PFSK-1 (cell line): ENCODE measurements around the gene KCNJ6.

Source experiments
- FOXP2 ChIP-seq: optimal IDR thresholded peaks from 2 replicates; pipeline ENCODE3; 2011; ENCODE audit warnings: borderline replicate concordance, control low read depth, inconsistent platforms; ENCODE audit not compliant: insufficient read depth; ENCODE audit errors: extremely low read length, extremely low read depth
- POLR2AphosphoS5 ChIP-seq: IDR thresholded peaks from 2 replicates; pipeline ENCODE4 v1.6.1; 2012; ENCODE audit warnings: low read depth, mild to moderate bottlenecking, control low read depth, low read length, moderate library complexity
- REST ChIP-seq, 2 experiments: IDR thresholded peaks; 2 replicates each; pipeline versions ENCODE4 v1.6.1 to v1.8.0; 2011 to 2012; ENCODE audit warnings: low read depth in 2 of 2, low read length in 2 of 2, control low read depth in 1 of 2, inconsistent platforms in 1 of 2, mild to moderate bottlenecking in 1 of 2, moderate library complexity in 1 of 2; ENCODE audit not compliant: insufficient read depth in 1 of 2
- SIN3A ChIP-seq: IDR thresholded peaks from 2 replicates; pipeline ENCODE4 v1.6.1; 2012; ENCODE audit warnings: mild to moderate bottlenecking, low read length, moderate library complexity, borderline replicate concordance; ENCODE audit not compliant: insufficient read depth
- TAF1 ChIP-seq: IDR thresholded peaks from 2 replicates; pipeline ENCODE4 v1.6.1; 2012; ENCODE audit warnings: low read length, control low read depth, borderline replicate concordance; ENCODE audit not compliant: insufficient read depth

- TF ChIP-seq SIN3A (no peak), POLR2AphosphoS5 (no peak), REST (IDR thresholded peaks at IDR 0.05; ENCODE audit: insufficient read depth in 1 of 2, low read depth in 2 of 2, low read length in 2 of 2) (no peak), TAF1 (no peak), FOXP2 (no peak)
Observed at GRCh38 chr21:37746849-37747248, 169.4 kb downstream of the KCNJ6 start.
